Naive B cell (primary cell): ENCODE measurements around the gene SPTY2D1. TPM values are rescaled to one million over a fixed set of nuclear protein-coding genes. Genes with fewer than 3 reads are reported as not detected.
A peak's percentile ranks its signal among the peaks of the same experiment; 100 is the strongest.
"Not testable (repeated sequence)": the region's sequence is repeated elsewhere in the genome, so short reads cannot be mapped to it uniquely, and the experiment has no call there.

Experiments used
- ATAC-seq, 2 donors: fragments of 150-1000 bp; cut with Tn5 transposase; 2 replicates each; pipeline ENCODE4 v1.10.0; 2021; ENCODE audit warnings: low read depth in 2 of 2, mild to moderate bottlenecking in 2 of 2, moderate library complexity in 2 of 2
- DNase-seq: peaks from one replicate; pipeline ENCODE4 v3.0.0; 2022
- H3K27ac Mint-ChIP-seq, 6 donors: one replicate each; pipeline ENCODE4 v1.8.0; 2020 to 2022; ENCODE audit warnings: mild to moderate bottlenecking in 6 of 6, mixed read lengths in 6 of 6, moderate library complexity in 5 of 6, inconsistent platforms in 2 of 6
- H3K27me3 Mint-ChIP-seq, 3 donors: one replicate each; pipeline ENCODE4 v1.8.0; 2021 to 2022; ENCODE audit warnings: mixed read lengths in 3 of 3, mild to moderate bottlenecking in 1 of 3
- H3K36me3 Mint-ChIP-seq, 2 donors: one replicate each; pipeline ENCODE4 v1.8.0; 2020 to 2022; ENCODE audit warnings: mixed read lengths in 2 of 2, inconsistent platforms in 1 of 2, mild to moderate bottlenecking in 1 of 2
- H3K4me1 Mint-ChIP-seq, 3 donors: one replicate each; pipeline ENCODE4 v1.8.0; 2020 to 2022; ENCODE audit warnings: mixed read lengths in 3 of 3, inconsistent platforms in 1 of 3, mild to moderate bottlenecking in 1 of 3, moderate library complexity in 1 of 3
- H3K4me3 Mint-ChIP-seq, 8 donors: one replicate each; pipeline ENCODE4 v1.8.0; 2020 to 2022; ENCODE audit warnings: mild to moderate bottlenecking in 8 of 8, mixed read lengths in 8 of 8, moderate library complexity in 8 of 8, inconsistent platforms in 2 of 8
- H3K9me3 Mint-ChIP-seq, 7 donors: one replicate each; pipeline ENCODE4 v1.8.0; 2020 to 2022; ENCODE audit warnings: mixed read lengths in 7 of 7, mild to moderate bottlenecking in 5 of 7, inconsistent platforms in 2 of 7, moderate library complexity in 1 of 7
- polyA plus RNA-seq, 6 donors: library from polyadenylated mRNA; unstranded; fragments of 300-500 nt; fragmentation: Illumina TruSeq; gene quantifications; one replicate each; pipeline ENCODE4 v1.2.3, GENCODE V29; 2021; ENCODE audit warnings: low read depth in 6 of 6

SPTY2D1 gene
- 10 to 100 TPM in 4 of 6 donors, 1 to 10 TPM in 2; 3.8 to 15.5 (median 10.9) TPM for polyA plus RNA-seq

GRCh38 chr11:18634140-18635032, at the start of gene SPTY2D1:
TSS of gene SPTY2D1 (minus strand) at chr11:18634342. CDS start at chr11:18634257, 85 bp downstream.
- Mint-ChIP-seq H3K27ac (peak within 1 kb of the TSS; percentile 96 to 100 (median 98)), H3K27me3 (peaks cover 6 to 9% (median 9%) of the 10 kb centered on the region in 3 donors), H3K9me3 (no peaks in the 10 kb centered on the region), H3K36me3 (no peaks in the 10 kb centered on the region), H3K4me1 (peaks cover 18 to 29% (median 25%) of the 10 kb centered on the region in 3 donors), H3K4me3 (peak within 1 kb of the TSS; percentile 86 to 99 (median 95))
- peak; percentile 97 for DNase-seq
- ATAC-seq: peak; percentile 95

- Mint-ChIP-seq H3K9me3 (no peaks in the 10 kb centered on the region), H3K27ac (no peak overlapping the region), H3K4me1 (no peaks in the 10 kb centered on the region), H3K27me3 (peaks cover 0 to 39% (median 7%) of the 10 kb centered on the region in 3 donors), H3K36me3 (no peaks in the 10 kb centered on the region), H3K4me3 (no peak overlapping the region)
- ATAC-seq (no peak), DNase-seq (no peak)
These were observed 48.3 kb upstream of the SPTY2D1 start for GRCh38 chr11:18682466-18682865.

- DNase-seq, H3K4me1 Mint-ChIP-seq, H3K27ac Mint-ChIP-seq, H3K9me3 Mint-ChIP-seq, H3K36me3 Mint-ChIP-seq, ATAC-seq: not testable (repeated sequence)
- Mint-ChIP-seq H3K27me3 (peaks cover 0 to 39% (median 7%) of the 10 kb centered on the region in 3 donors), H3K4me3 (peak overlapping the region in 1 of 8 donors; percentile 22)
These were observed 47.8 kb upstream of the SPTY2D1 start for GRCh38 chr11:18681949-18682348.

GRCh38 chr11:18677560-18677959, 43.4 kb upstream of the SPTY2D1 start:
- Mint-ChIP-seq H3K4me3 (no peak overlapping the region), H3K9me3 (no peaks in the 10 kb centered on the region), H3K27me3 (peaks cover 0 to 7% (median 7%) of the 10 kb centered on the region in 3 donors), H3K4me1 (peaks cover 0 to 3% (median 2%) of the 10 kb centered on the region in 3 donors), H3K36me3 (no peaks in the 10 kb centered on the region), H3K27ac (no peak overlapping the region)
- DNase-seq (no peak), ATAC-seq (no peak)

GRCh38 chr11:18676803-18677202, 42.7 kb upstream of the SPTY2D1 start:
- H3K27ac Mint-ChIP-seq: no peak overlapping the region
- DNase-seq (no peak), ATAC-seq (no peak)
- no peaks in the 10 kb centered on the region for H3K9me3 Mint-ChIP-seq
- H3K36me3 Mint-ChIP-seq: no peaks in the 10 kb centered on the region
- peaks cover 0 to 7% (median 5%) of the 10 kb centered on the region in 3 donors for H3K4me1 Mint-ChIP-seq
- H3K27me3 Mint-ChIP-seq: peaks cover 0 to 7% (median 7%) of the 10 kb centered on the region in 3 donors
- no peak overlapping the region for H3K4me3 Mint-ChIP-seq

GRCh38 chr11:18672209-18672608, 38.1 kb upstream of the SPTY2D1 start:
- Mint-ChIP-seq H3K27me3 (peaks cover 3 to 16% (median 14%) of the 10 kb centered on the region in 3 donors), H3K4me1 (peaks cover 0 to 17% (median 8%) of the 10 kb centered on the region in 3 donors), H3K27ac (peak overlapping the region in 1 of 6 donors; percentile 73)
- H3K4me3 Mint-ChIP-seq, H3K36me3 Mint-ChIP-seq, H3K9me3 Mint-ChIP-seq, DNase-seq: not testable (repeated sequence)
- peak; percentile 60 to 71 for ATAC-seq

GRCh38 chr11:18671246-18671645, 37.1 kb upstream of the SPTY2D1 start:
- Mint-ChIP-seq H3K27me3 (peaks cover 8 to 22% (median 18%) of the 10 kb centered on the region in 3 donors), H3K4me3 (no peak overlapping the region), H3K27ac (peak overlapping the region in 2 of 6 donors; percentile 38 to 50), H3K4me1 (peaks cover 0 to 17% (median 8%) of the 10 kb centered on the region in 3 donors), H3K9me3 (no peaks in the 10 kb centered on the region), H3K36me3 (no peaks in the 10 kb centered on the region)
- no peak for DNase-seq
- no peak for ATAC-seq

GRCh38 chr11:18669711-18670110, 35.6 kb upstream of the SPTY2D1 start:
- H3K4me1 Mint-ChIP-seq: peaks cover 0 to 17% (median 8%) of the 10 kb centered on the region in 3 donors
- DNase-seq: no peak

GRCh38 chr11:18669219-18669596, 35.1 kb upstream of the SPTY2D1 start:
- H3K27ac Mint-ChIP-seq: no peak overlapping the region
- ATAC-seq: no peak
- no peaks in the 10 kb centered on the region for H3K36me3 Mint-ChIP-seq
- no peak overlapping the region for H3K4me3 Mint-ChIP-seq
- H3K9me3 Mint-ChIP-seq: no peaks in the 10 kb centered on the region
- no peak for DNase-seq
- H3K27me3 Mint-ChIP-seq: peaks cover 8 to 27% (median 18%) of the 10 kb centered on the region in 3 donors
- peaks cover 0 to 17% (median 8%) of the 10 kb centered on the region in 3 donors for H3K4me1 Mint-ChIP-seq

More at GRCh38 chr11:18669711-18670110, 35.6 kb upstream of the SPTY2D1 start:
- Mint-ChIP-seq H3K9me3 (no peaks in the 10 kb centered on the region), H3K27me3 (peaks cover 8 to 27% (median 18%) of the 10 kb centered on the region in 3 donors), H3K27ac (no peak overlapping the region), H3K4me3 (no peak overlapping the region), H3K36me3 (no peaks in the 10 kb centered on the region)
- no peak for ATAC-seq

GRCh38 chr11:18668131-18668530, 34.0 kb upstream of the SPTY2D1 start:
- H3K36me3 Mint-ChIP-seq: no peaks in the 10 kb centered on the region
- no peak for ATAC-seq
- no peak for DNase-seq
- no peak overlapping the region for H3K27ac Mint-ChIP-seq
- no peak overlapping the region for H3K4me3 Mint-ChIP-seq
- H3K4me1 Mint-ChIP-seq: peaks cover 0 to 17% (median 5%) of the 10 kb centered on the region in 3 donors
- peaks cover 11 to 27% (median 18%) of the 10 kb centered on the region in 3 donors for H3K27me3 Mint-ChIP-seq
- H3K9me3 Mint-ChIP-seq: no peaks in the 10 kb centered on the region

- H3K4me3 Mint-ChIP-seq, DNase-seq, H3K27ac Mint-ChIP-seq, H3K36me3 Mint-ChIP-seq, H3K9me3 Mint-ChIP-seq, H3K4me1 Mint-ChIP-seq, ATAC-seq: not testable (repeated sequence)
- peaks cover 17 to 37% (median 27%) of the 10 kb centered on the region in 3 donors for H3K27me3 Mint-ChIP-seq
These were observed 31.3 kb upstream of the SPTY2D1 start for GRCh38 chr11:18665353-18665872.

- H3K36me3 Mint-ChIP-seq: no peaks in the 10 kb centered on the region
- no peak overlapping the region for H3K27ac Mint-ChIP-seq
- H3K27me3 Mint-ChIP-seq: peaks cover 19 to 33% (median 28%) of the 10 kb centered on the region in 3 donors
- DNase-seq (no peak), ATAC-seq (no peak)
- no peaks in the 10 kb centered on the region for H3K4me1 Mint-ChIP-seq
- peaks cover 0 to 9% (median 2%) of the 10 kb centered on the region in 7 donors for H3K9me3 Mint-ChIP-seq
- peak overlapping the region in 1 of 8 donors; percentile 52 for H3K4me3 Mint-ChIP-seq
These were observed 23.5 kb upstream of the SPTY2D1 start for GRCh38 chr11:18657673-18658072.

- peaks cover 0 to 4% (median 4%) of the 10 kb centered on the region in 3 donors for H3K4me1 Mint-ChIP-seq
- H3K4me3 Mint-ChIP-seq: no peak overlapping the region
- H3K27me3 Mint-ChIP-seq: no peaks in the 10 kb centered on the region
- DNase-seq (no peak), ATAC-seq (no peak)
- H3K27ac Mint-ChIP-seq: peak overlapping the region in 1 of 6 donors; percentile 32
- H3K9me3 Mint-ChIP-seq: peaks cover 0 to 3% (median 0%) of the 10 kb centered on the region in 7 donors
- no peaks in the 10 kb centered on the region for H3K36me3 Mint-ChIP-seq
These were observed 16.9 kb upstream of the SPTY2D1 start for GRCh38 chr11:18650859-18651557.
